SH-SY5Y (cell line): Measurements from ENCODE around the gene GPR15LG.

Experiments used
- GATA2 ChIP-seq: IDR thresholded peaks from 2 replicates; pipeline ENCODE4 v1.6.1; 2011; ENCODE audit warnings: mild to moderate bottlenecking, low read depth, low read length
- GATA3 ChIP-seq: IDR thresholded peaks from 2 replicates; pipeline ENCODE4 v1.6.1; 2011; ENCODE audit warnings: low read depth, mild to moderate bottlenecking, low read length, moderate library complexity

GRCh38 chr10:84197643-84198042 lies 24.0 kb downstream of the GPR15LG start:
- TF ChIP-seq GATA3 (no peak), GATA2 (no peak)
